Stimulated activated CD4-positive, alpha-beta T cell treated with anti-CD3 and anti-CD28 coated beads, TNF-alpha, amount 100 ng/mL, for 48 hours (primary cell): ENCODE data around the gene PARP3.
A peak's percentile ranks its signal among the peaks of the same experiment; 100 is the strongest.

Source experiments
- DNase-seq, 3 donors: peaks; one replicate each; pipeline ENCODE4 v3.0.0-alpha.2; 2020; ENCODE audit warnings: low read depth in 3 of 3

PARP3 gene

GRCh38 chr3:51966922-51967383 lies 24.8 kb downstream of the PARP3 start:
- DNase-seq: peak in 1 of 3 donors; percentile 37

- DNase-seq: no peak
These were observed 25.4 kb downstream of the PARP3 start, which contains the start of gene PCBP4 for GRCh38 chr3:51967384-51968169. TSS of gene PCBP4 (minus strand) at chr3:51967454. CDS start at chr3:51961240, 6,214 bp downstream.

GRCh38 chr3:51968170-51968775 lies 26.1 kb downstream of the PARP3 start:
- DNase-seq: no peak

- DNase-seq: no peak
These were observed 26.9 kb downstream of the PARP3 start for GRCh38 chr3:51968883-51969678.

GRCh38 chr3:51969841-51970240 lies 27.7 kb downstream of the PARP3 start:
- DNase-seq: no peak

- no peak for DNase-seq
These were observed 28.6 kb downstream of the PARP3 start for GRCh38 chr3:51970606-51971300.

GRCh38 chr3:51971350-51971749 lies 29.2 kb downstream of the PARP3 start:
- no peak for DNase-seq

GRCh38 chr3:51974277-51974962 lies 32.3 kb downstream of the PARP3 start:
- no peak for DNase-seq

- DNase-seq: peak; percentile 39 to 59 (median 46)
These were observed 33.0 kb downstream of the PARP3 start, which contains the start of gene ABHD14A for GRCh38 chr3:51974963-51975851. TSS of gene ABHD14A (plus strand) at chr3:51975064. CDS start at chr3:51975136, 72 bp downstream.

- DNase-seq: no peak
These were observed 33.8 kb downstream of the PARP3 start for GRCh38 chr3:51975852-51976549.

GRCh38 chr3:51977446-51978142 lies 35.4 kb downstream of the PARP3 start:
- DNase-seq: no peak

GRCh38 chr3:51978143-51978502 lies 36.0 kb downstream of the PARP3 start:
- no peak for DNase-seq

- no peak for DNase-seq
These were observed 38.1 kb downstream of the PARP3 start for GRCh38 chr3:51980253-51980652.

GRCh38 chr3:51982352-51982837 lies 40.2 kb downstream of the PARP3 start:
- DNase-seq: no peak

- peak; percentile 44 to 75 (median 69) for DNase-seq
These were observed 40.8 kb downstream of the PARP3 start, which contains the start of gene ACY1 for GRCh38 chr3:51982838-51983577. TSS of gene ACY1 (plus strand) at chr3:51983535. CDS start at chr3:51984065, 530 bp downstream.

- DNase-seq: no peak
These were observed 41.6 kb downstream of the PARP3 start for GRCh38 chr3:51983578-51984268.

- DNase-seq: no peak
These were observed 42.1 kb downstream of the PARP3 start for GRCh38 chr3:51984269-51984647.
